ENCODE data around the gene PUDP.

- no peak for TF ChIP-seq POLR2AphosphoS5 (IDR thresholded peaks at IDR 0.05)
- no peak for TF ChIP-seq POLR2A (IDR thresholded peaks at IDR 0.05)
- no peak for TF ChIP-seq CTCF (IDR thresholded peaks at IDR 0.05)
Measured at GRCh38 chrX:7109838-7110793, 37.8 kb downstream of the PUDP start.
